GM12878 (cell line): ENCODE results near the gene FAM187B. TPM values are rescaled to one million over a fixed set of nuclear protein-coding genes. Genes with fewer than 3 reads are reported as not detected.

Experiments
- ATAC-seq: fragments of 200-7000 bp; cut with Tn5 transposase; 3 replicates; pipeline ENCODE4 v1.9.1; 2020; ENCODE audit warnings: mild to moderate bottlenecking, moderate library complexity
- BruUV-seq: library from RNA; stranded (reverse); fragments of 400-500 nt; replicated peaks from 2 replicates; lab custom pipeline; 2021; lab: Mats Ljungman, UMichigan
- CTCF ChIA-PET: fragments of 300-600 bp; sonication (Branson Sonifier 250); formaldehyde crosslinking; extraction: SDS; loops from one replicate; lab custom pipeline; 2021; ENCODE audit warnings: inconsistent platforms; lab: Yijun Ruan, JAX
- POLR2A ChIA-PET: fragments of 350-600 bp; formaldehyde crosslinking; extraction: SDS; loops from one replicate; lab custom pipeline; 2021; ENCODE audit warnings: inconsistent platforms; lab: Charles Lee
- RAD21 ChIA-PET: fragments of 300-600 bp; sonication (Branson Sonifier 250); formaldehyde crosslinking; loops from one replicate; lab custom pipeline; 2023; ENCODE audit warnings: antibody characterized with exemption; ENCODE audit not compliant: unreplicated experiment; lab: Charles Lee
- SMC1A ChIA-PET: fragments of 300-600 bp; sonication (Branson Sonifier 250); formaldehyde crosslinking; loops from one replicate; lab custom pipeline; 2023; ENCODE audit not compliant: unreplicated experiment, uncharacterized antibody; lab: Charles Lee
- DNase-seq: peaks from one replicate; pipeline ENCODE4 v3.0.0-alpha.2; 2011; ENCODE audit warnings: low read depth, low spot score
- FAIRE-seq: peaks from 3 replicates; lab custom pipeline; 2011; peaks lifted over from hg19 to GRCh38; lab: Jason Lieb, UNC
- H2AFZ ChIP-seq: 2 replicates; pipeline ENCODE4 v1.6.0; 2011; ENCODE audit warnings: low read depth, low read length, control low read depth; ENCODE audit not compliant: control insufficient read depth
- H3K27ac ChIP-seq: 2 replicates; pipeline ENCODE4 v1.5.1; 2011; ENCODE audit warnings: control low read depth; ENCODE audit not compliant: control insufficient read depth, insufficient read depth
- H3K27me3 ChIP-seq, 2 experiments: replicated peaks in 1 of 2; 2 replicates each; pipeline versions ENCODE4 v1.6.0 to v1.6.1; 2011; ENCODE audit warnings: low read length in 1 of 2; ENCODE audit not compliant: control insufficient read depth in 2 of 2, insufficient read depth in 2 of 2
- H3K36me3 ChIP-seq, 2 experiments: 2 replicates each; pipeline ENCODE4 v1.5.1; 2011; ENCODE audit warnings: low read length in 1 of 2; ENCODE audit not compliant: control insufficient read depth in 2 of 2, insufficient read depth in 2 of 2
- H3K4me1 ChIP-seq: 2 replicates; pipeline ENCODE4 v1.6.1; 2011; ENCODE audit warnings: mild to moderate bottlenecking, low read length, moderate library complexity, mixed read lengths; ENCODE audit not compliant: control insufficient read depth, insufficient read depth
- H3K4me2 ChIP-seq: 2 replicates; pipeline ENCODE4 v1.6.0; 2011; ENCODE audit warnings: control low read depth; ENCODE audit not compliant: control insufficient read depth, insufficient read depth
- H3K4me3 ChIP-seq: fragments of 200-600 bp; sonication (generic); 2 replicates; pipeline ENCODE4 v1.5.1; 2016
- H3K79me2 ChIP-seq: 2 replicates; pipeline ENCODE4 v1.6.0; 2011; ENCODE audit warnings: low read length; ENCODE audit not compliant: control insufficient read depth, insufficient read depth
- H3K9ac ChIP-seq: 2 replicates; pipeline ENCODE4 v1.8.0; 2011; ENCODE audit warnings: low read length, control low read depth, mixed read lengths; ENCODE audit not compliant: control insufficient read depth, insufficient read depth
- H3K9me3 ChIP-seq: replicated peaks from 3 replicates; pipeline ENCODE4 v1.5.1; 2011; ENCODE audit warnings: mild to moderate bottlenecking, low read length; ENCODE audit not compliant: control insufficient read depth, insufficient read depth
- H4K20me1 ChIP-seq: 2 replicates; pipeline ENCODE4 v1.6.0; 2011; ENCODE audit not compliant: control insufficient read depth, insufficient read depth
- DPF2 ChIP-seq: fragments of 450-650 bp; IDR thresholded peaks from 2 replicates; pipeline ENCODE4 v1.6.1; 2017; ENCODE audit warnings: mild to moderate bottlenecking
- ESRRA ChIP-seq: IDR thresholded peaks from 2 replicates; pipeline ENCODE4 v1.6.1; 2012; ENCODE audit warnings: mild to moderate bottlenecking, low read length, improper control_type of control experiment
- EZH2 ChIP-seq: IDR thresholded peaks from 2 replicates; pipeline ENCODE4 v1.6.1; 2012; ENCODE audit warnings: low read depth, mild to moderate bottlenecking, control low read depth, inconsistent platforms, low read length, borderline replicate concordance; ENCODE audit not compliant: control insufficient read depth
- HDAC6 ChIP-seq: fragments of 200-600 bp; sonication (generic); IDR thresholded peaks from one replicate; pipeline ENCODE4 v1.8.0; 2017; ENCODE audit warnings: antibody characterized with exemption; ENCODE audit not compliant: unreplicated experiment
- MEF2A ChIP-seq: IDR thresholded peaks from 2 replicates; pipeline ENCODE4 v1.6.1; 2011; ENCODE audit warnings: low read depth, mild to moderate bottlenecking, low read length, moderate library complexity; ENCODE audit not compliant: insufficient read depth
- NFXL1 ChIP-seq: fragments of 450-650 bp; IDR thresholded peaks from 2 replicates; pipeline ENCODE4 v1.6.1; 2017; ENCODE audit warnings: antibody characterized with exemption, mild to moderate bottlenecking, borderline replicate concordance
- NR2C1 ChIP-seq: fragments of 450-650 bp; IDR thresholded peaks from 2 replicates; pipeline ENCODE4 v1.6.1; 2017; ENCODE audit warnings: antibody characterized with exemption, mild to moderate bottlenecking, moderate library complexity
- SREBF1 ChIP-seq: IDR thresholded peaks from 2 replicates; pipeline ENCODE4 v1.6.1; 2012; ENCODE audit warnings: mild to moderate bottlenecking, low read length
- TCF12 ChIP-seq: IDR thresholded peaks from 2 replicates; pipeline ENCODE4 v1.6.1; 2011; ENCODE audit warnings: low read depth, mild to moderate bottlenecking, low read length
- ZNF24 ChIP-seq: fragments of 450-650 bp; IDR thresholded peaks from 2 replicates; pipeline ENCODE4 v1.6.1; 2017; ENCODE audit warnings: antibody characterized with exemption, mild to moderate bottlenecking
- WGBS: methylation state at CpG from one replicate; pipeline ENCODE4 v1.1.6; 2016; ENCODE audit warnings: low lambda C conversion rate; ENCODE audit not compliant: insufficient replicate concordance, insufficient coverage; ENCODE audit errors: missing lambda C conversion rate; 5-methylcytosine and 5-hydroxymethylcytosine counted together
- in situ Hi-C: fragments of 300-500 bp; cut with MboI; formaldehyde crosslinking; loops from 9 replicates; pipeline ENCODE4 v1.14.3; 2018; ENCODE audit warnings: mixed read lengths
- intact Hi-C: fragments of 100-400 bp; cut with micrococcal nuclease; formaldehyde crosslinking; loops from one replicate; pipeline ENCODE4 v1.14.2; 2022; ENCODE audit not compliant: unreplicated experiment
- polyA plus RNA-seq, 11 experiments: library from polyadenylated mRNA; depleted of rRNA in 4 of 11; unstranded in 6 of 11; stranded (reverse) in 5 of 11; fragments of >200 nt; fragmentation: Nextera tagmentation in 4 of 11; fragmentation: Illumina TruSeq in 1 of 11; extraction: Ambion mirVana in 4 of 11; extraction: Trizol in 1 of 11; gene quantifications; 1 replicate in 1 of 11; 2 replicates in 10 of 11; pipeline versions ENCODE4 v1.2.1 to v1.2.3, GENCODE V29; 2011 to 2016; ENCODE audit warnings: inconsistent platforms in 2 of 11, missing spikeins in 2 of 11, low read depth in 1 of 11
- total RNA-seq, 4 experiments: library from RNA; depleted of rRNA in 3 of 4; stranded (reverse); fragments of >200 nt in 3 of 4; fragmentation: Illumina TruSeq in 1 of 4; extraction: Trizol in 1 of 4; gene quantifications; 2 replicates each; pipeline versions ENCODE4 v1.2.1 to v1.2.3, GENCODE V29; 2013 to 2021
- TF ChIP-seq, protein P1 (sequence below), 3 experiments: IDR thresholded peaks in 2 of 3; conservative IDR thresholded peaks in 1 of 3; 2 replicates each; pipeline ENCODE4 v1.5.1; 2011; ENCODE audit warnings: low read depth in 3 of 3, low read length in 3 of 3, mild to moderate bottlenecking in 3 of 3, control low read depth in 2 of 3, moderate library complexity in 2 of 3, inconsistent platforms in 1 of 3, mixed read lengths in 1 of 3; ENCODE audit not compliant: control insufficient read depth in 2 of 3, insufficient read depth in 1 of 3; ENCODE audit errors: extremely low read depth in 1 of 3

Gene FAM187B
- total and polyA plus RNA-seq, 10 of the 15 experiments (the other 5 are each of a cell fraction or from before 2014, with no cell fraction given): 0.05 TPM; not detected in 9

DNA sequence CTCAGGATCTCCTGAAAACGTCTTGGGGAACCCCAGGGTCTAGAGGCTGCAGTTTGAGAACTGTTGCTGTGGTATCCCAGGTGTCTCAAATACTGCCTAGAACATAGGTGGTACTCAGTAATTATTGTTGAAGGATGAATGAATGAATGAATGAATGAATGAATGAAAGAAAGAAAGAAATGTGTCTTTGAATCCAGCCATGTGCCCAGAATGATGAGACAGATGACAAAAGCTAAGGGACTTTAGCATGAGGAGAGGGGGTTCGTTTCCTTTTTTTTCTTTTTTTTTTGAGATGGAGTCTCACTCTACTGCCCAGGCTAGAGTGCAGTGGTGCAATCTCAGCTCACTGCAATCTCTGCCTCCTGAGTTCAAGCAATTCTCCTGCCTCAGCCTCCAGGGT is 28.0 kb upstream of the FAM187B start:
- in situ Hi-C loops: no loop called here
- CTCF ChIA-PET: interaction anchor here (0.7 kb wide), 1 partner anchor 212 kb away, joined by 3 read pairs; no protein-coding TSS in a partner anchor

DNA sequence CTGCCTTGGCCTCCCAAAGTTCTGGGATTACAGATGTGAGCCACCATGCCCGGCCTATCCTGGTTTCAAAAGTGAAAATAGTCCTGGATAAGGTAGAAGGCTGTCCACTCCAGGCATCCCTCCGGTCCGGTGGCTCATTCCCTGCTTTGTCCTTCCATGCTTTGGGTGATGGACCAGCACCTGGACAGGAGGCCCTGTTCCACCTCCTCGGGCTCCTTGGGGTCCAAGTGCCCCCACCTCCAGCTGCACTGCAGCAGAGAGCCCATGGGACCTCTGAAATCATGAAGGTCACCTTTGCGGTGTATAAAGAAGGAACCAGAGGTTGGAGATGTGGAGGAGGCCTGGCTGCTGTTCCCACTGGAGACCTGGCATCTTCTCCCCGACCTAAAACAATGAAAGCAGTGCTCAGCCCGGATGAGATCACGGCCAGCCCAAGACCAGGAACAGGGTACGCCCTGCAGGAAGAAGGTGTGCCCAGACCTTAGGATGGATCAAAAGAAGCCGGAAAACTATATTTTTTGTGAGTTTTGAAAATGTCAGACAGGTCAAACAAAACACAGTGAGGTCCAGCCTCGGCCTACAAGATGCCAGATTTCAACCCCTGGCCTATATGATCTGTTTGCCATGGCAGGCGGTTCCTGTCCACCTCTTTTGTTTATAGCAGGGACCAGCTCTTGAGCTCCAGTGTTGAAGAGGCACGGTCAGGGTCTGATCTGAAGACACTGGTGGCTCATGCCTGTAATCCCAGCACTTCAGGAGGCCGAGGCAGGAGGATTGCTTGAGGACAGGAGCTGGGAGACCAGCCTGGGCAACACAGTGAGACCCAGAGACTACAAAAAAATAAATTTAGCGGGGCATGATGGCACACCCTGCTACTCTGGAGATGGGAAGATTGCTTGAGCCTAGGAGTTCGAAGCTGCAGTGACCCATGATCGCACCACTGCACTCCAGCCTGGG is 26.1 kb upstream of the FAM187B start:
- intact Hi-C loops (no loop called here), in situ Hi-C loops (no loop called here)
- BruUV-seq: no TSS peak
- Histone ChIP-seq H3K4me3 (no peak overlapping the region), H3K27me3 (no peaks in the 10 kb centered on the region), H3K36me3 (peaks cover 4 to 7% of the 10 kb centered on the region in 2 experiments; a peak in 3 of 4 replicates), H3K9me3 (no peaks in the 10 kb centered on the region), H3K4me2 (no peak overlapping the region), H3K9ac (no peak overlapping the region), H3K4me1 (no peaks in the 10 kb centered on the region), H2AFZ (no peak overlapping the region), H3K27ac (no peak overlapping the region), H3K79me2 (peaks cover 8% of the 10 kb centered on the region), H4K20me1 (no peaks in the 10 kb centered on the region)
- ChIA-PET RAD21 (interaction anchor here (1.7 kb wide), 1 partner anchor 113 kb away, joined by 3 read pairs; no protein-coding TSS in a partner anchor), POLR2A (interaction anchor here (0.9 kb wide), 1 partner anchor 13 kb away, joined by 3 read pairs; no protein-coding TSS in a partner anchor), CTCF (interaction anchor here (0.5 kb wide), 1 partner anchor 100 kb away, joined by 3 read pairs; no protein-coding TSS in a partner anchor), SMC1A (interaction anchor here (0.7 to 1.6 kb wide), 4 partner anchors 10 to 119 kb away, joined by 3 to 4 read pairs (median 3); no protein-coding TSS in a partner anchor)
- FAIRE-seq (no peak), ATAC-seq (no peak), DNase-seq (no peak)
- 89% methylated on average over 17 of the region's 17 CpGs for WGBS
- no peak for TF ChIP-seq ESRRA
- TF ChIP-seq HDAC6: no peak
- TF ChIP-seq EZH2: no peak
- no peak for TF ChIP-seq TCF12
- TF ChIP-seq, protein P1, sequence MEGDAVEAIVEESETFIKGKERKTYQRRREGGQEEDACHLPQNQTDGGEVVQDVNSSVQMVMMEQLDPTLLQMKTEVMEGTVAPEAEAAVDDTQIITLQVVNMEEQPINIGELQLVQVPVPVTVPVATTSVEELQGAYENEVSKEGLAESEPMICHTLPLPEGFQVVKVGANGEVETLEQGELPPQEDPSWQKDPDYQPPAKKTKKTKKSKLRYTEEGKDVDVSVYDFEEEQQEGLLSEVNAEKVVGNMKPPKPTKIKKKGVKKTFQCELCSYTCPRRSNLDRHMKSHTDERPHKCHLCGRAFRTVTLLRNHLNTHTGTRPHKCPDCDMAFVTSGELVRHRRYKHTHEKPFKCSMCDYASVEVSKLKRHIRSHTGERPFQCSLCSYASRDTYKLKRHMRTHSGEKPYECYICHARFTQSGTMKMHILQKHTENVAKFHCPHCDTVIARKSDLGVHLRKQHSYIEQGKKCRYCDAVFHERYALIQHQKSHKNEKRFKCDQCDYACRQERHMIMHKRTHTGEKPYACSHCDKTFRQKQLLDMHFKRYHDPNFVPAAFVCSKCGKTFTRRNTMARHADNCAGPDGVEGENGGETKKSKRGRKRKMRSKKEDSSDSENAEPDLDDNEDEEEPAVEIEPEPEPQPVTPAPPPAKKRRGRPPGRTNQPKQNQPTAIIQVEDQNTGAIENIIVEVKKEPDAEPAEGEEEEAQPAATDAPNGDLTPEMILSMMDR (IDR thresholded peaks at IDR 0.05 in 2 of 3, conservative IDR thresholded peaks at IDR 0.05 in 1 of 3; ENCODE audit: control insufficient read depth in 2 of 3, extremely low read depth in 1 of 3, insufficient read depth in 1 of 3, low read depth in 3 of 3, low read length in 3 of 3): no peak
- TF ChIP-seq NFXL1: no peak
- TF ChIP-seq DPF2: no peak

More for the DNA sequence above, 28.0 kb upstream of the FAM187B start:
- no TSS peak for BruUV-seq
- WGBS: 4% methylated on average over 2 of the region's 2 CpGs
- H4K20me1 ChIP-seq: no peaks in the 10 kb centered on the region
- POLR2A ChIA-PET: no interaction called here
- TF ChIP-seq NR2C1: no peak
- peak; percentile 90 for TF ChIP-seq ZNF24
- no peak for TF ChIP-seq SREBF1
- TF ChIP-seq MEF2A: no peak
- TF ChIP-seq, all 136 proteins: peak for 1
- H3K27me3 ChIP-seq: no peaks in the 10 kb centered on the region
- DNase-seq (no peak), FAIRE-seq (no peak), ATAC-seq (no peak)
- H3K9me3 ChIP-seq: no peaks in the 10 kb centered on the region
- H3K9ac ChIP-seq: no peak overlapping the region
- no peak overlapping the region for H3K4me2 ChIP-seq
- RAD21 ChIA-PET: interaction anchor here (1.2 kb wide), 1 partner anchor 8 kb away, joined by 3 read pairs; no protein-coding TSS in a partner anchor
- no peaks in the 10 kb centered on the region; the same call in none of the 2 replicates for H3K79me2 ChIP-seq
- no peaks in the 10 kb centered on the region for H3K4me1 ChIP-seq
- intact Hi-C loops: no loop called here
- H3K4me3 ChIP-seq: no peak overlapping the region
- SMC1A ChIA-PET: interaction anchor here (0.9 to 1.1 kb wide), 3 partner anchors 16 to 119 kb away, joined by 3 to 6 read pairs (median 3); no protein-coding TSS in a partner anchor
- no peak overlapping the region for H3K27ac ChIP-seq
- no peak overlapping the region for H2AFZ ChIP-seq
- peaks cover 4% of the 10 kb centered on the region in 2 experiments; a peak in 3 of 4 replicates for H3K36me3 ChIP-seq
